Fibroblast of villous mesenchyme (primary cell): Measurements from ENCODE around the gene C11orf52. TPM values are rescaled to one million over a fixed set of nuclear protein-coding genes. Genes with fewer than 3 reads are reported as not detected.

Source experiments
- DNase-seq: peaks from one replicate; pipeline ENCODE4 v3.0.0-alpha.2; 2010; ENCODE audit warnings: low read depth
- H3K4me3 ChIP-seq: 2 replicates; pipeline ENCODE4 v1.5.1; 2011; ENCODE audit warnings: low read depth, mild to moderate bottlenecking, low read length
- total RNA-seq: library from RNA; depleted of rRNA; stranded (reverse); fragments of >200 nt; gene quantifications from 2 replicates; pipeline ENCODE4 v1.2.3, GENCODE V29; 2012
- TF ChIP-seq, protein P1 (sequence below): IDR thresholded peaks from 2 replicates; pipeline ENCODE4 v1.5.1; 2012; ENCODE audit warnings: low read depth, mild to moderate bottlenecking, low read length; ENCODE audit not compliant: insufficient read depth

The C11orf52 gene
- total RNA-seq, 1 donor: 0.86 TPM

GRCh38 chr11:111921541-111922230, 3.0 kb downstream of the C11orf52 start:
- no peak overlapping the region for H3K4me3 ChIP-seq
- TF ChIP-seq, protein P1, sequence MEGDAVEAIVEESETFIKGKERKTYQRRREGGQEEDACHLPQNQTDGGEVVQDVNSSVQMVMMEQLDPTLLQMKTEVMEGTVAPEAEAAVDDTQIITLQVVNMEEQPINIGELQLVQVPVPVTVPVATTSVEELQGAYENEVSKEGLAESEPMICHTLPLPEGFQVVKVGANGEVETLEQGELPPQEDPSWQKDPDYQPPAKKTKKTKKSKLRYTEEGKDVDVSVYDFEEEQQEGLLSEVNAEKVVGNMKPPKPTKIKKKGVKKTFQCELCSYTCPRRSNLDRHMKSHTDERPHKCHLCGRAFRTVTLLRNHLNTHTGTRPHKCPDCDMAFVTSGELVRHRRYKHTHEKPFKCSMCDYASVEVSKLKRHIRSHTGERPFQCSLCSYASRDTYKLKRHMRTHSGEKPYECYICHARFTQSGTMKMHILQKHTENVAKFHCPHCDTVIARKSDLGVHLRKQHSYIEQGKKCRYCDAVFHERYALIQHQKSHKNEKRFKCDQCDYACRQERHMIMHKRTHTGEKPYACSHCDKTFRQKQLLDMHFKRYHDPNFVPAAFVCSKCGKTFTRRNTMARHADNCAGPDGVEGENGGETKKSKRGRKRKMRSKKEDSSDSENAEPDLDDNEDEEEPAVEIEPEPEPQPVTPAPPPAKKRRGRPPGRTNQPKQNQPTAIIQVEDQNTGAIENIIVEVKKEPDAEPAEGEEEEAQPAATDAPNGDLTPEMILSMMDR: no peak
- DNase-seq: no peak

DNA sequence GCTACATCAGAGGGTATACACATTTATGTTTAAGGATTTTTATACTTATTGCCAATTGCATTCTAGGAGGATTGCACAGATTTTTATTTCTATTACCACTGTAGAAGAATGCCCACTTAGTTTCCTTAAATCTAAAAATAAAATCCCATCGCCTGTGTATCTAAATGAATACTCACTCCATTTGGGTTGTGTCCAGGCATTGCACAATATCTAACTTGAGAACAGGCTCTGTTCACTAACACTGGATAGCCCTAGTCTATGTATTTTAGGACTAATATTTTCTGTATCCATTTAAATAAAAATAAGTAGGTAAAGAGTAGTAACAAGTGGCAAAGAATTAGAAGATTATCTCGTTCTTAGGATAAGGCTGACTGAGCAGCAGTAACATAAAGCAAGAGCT, 4.1 kb downstream of the C11orf52 start:
- no peak overlapping the region for H3K4me3 ChIP-seq
- TF ChIP-seq, protein P1: no peak
- DNase-seq: peak; percentile 83

DNA sequence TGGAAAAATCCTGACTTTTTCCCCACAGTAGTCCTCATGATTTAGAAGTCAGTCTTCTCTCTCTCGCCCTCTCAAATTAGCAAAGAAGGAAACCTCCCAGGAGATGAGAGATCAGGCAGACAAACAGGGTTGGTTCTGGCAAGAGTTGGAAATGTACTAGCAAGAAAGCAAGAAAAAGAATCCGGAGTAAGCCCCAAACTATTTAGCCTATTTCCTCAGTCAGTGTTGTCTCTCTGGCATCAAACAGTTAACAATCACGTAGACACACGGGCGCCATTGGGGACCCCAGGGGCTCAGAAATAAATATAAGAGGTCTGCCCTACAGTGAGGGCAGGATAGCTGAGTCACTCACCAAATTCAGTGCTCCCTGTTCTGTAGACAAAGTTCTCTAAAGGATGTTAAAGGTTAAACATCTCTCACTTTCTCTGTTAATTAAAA, 4.7 kb downstream of the C11orf52 start:
- DNase-seq: peak; percentile 19
- H3K4me3 ChIP-seq: no peak overlapping the region
- TF ChIP-seq, protein P1: no peak

DNA sequence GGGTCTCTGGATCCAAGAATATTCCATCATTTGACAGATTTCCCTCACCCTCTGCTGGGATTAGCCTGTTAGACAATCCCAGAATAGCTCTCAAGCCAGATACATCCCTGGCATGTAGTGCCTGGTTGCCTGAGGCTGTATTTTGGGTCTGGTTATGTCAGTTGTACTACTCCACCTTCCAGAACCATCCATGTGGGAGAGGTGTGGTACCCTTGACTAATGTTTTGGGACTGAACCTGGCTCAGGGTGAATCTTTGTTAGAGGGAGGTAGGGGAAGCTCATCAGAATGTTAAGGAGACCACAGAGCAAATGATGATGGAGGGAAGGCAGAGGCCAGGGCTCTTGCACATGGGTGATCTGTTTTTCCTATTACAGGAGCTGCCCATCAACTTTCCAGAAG, 5.2 kb downstream of the C11orf52 start:
- TF ChIP-seq, protein P1: no peak
- no peak for DNase-seq
- no peak overlapping the region for H3K4me3 ChIP-seq

GRCh38 chr11:111925953-111926352, 7.2 kb downstream of the C11orf52 start:
- no peak overlapping the region for H3K4me3 ChIP-seq
- no peak for DNase-seq
- TF ChIP-seq, protein P1: no peak

- peak; percentile 97 for DNase-seq
- TF ChIP-seq, protein P1: peak; percentile 8
- peak overlapping the region; percentile 62 for H3K4me3 ChIP-seq
These were observed 8.0 kb downstream of the C11orf52 start for GRCh38 chr11:111926505-111927391.
